AG04450 (cell line): ENCODE measurements around the gene ANO4. TPM values are rescaled to one million over a fixed set of nuclear protein-coding genes. Genes with fewer than 3 reads are reported as not detected.

Experiments
- CTCF ChIA-PET: fragments of 300-600, 350-600 bp; formaldehyde crosslinking; extraction: SDS; loops from one replicate; lab custom pipeline; 2022; ENCODE audit warnings: antibody characterized with exemption, inconsistent platforms; lab: Charles Lee
- POLR2A ChIA-PET: fragments of 350-600 bp; formaldehyde crosslinking; extraction: SDS; loops from one replicate; lab custom pipeline; 2021; ENCODE audit warnings: antibody characterized with exemption, inconsistent platforms; lab: Yijun Ruan, JAX
- DNase-seq: peaks from one replicate; pipeline ENCODE4 v3.0.0-alpha.2; 2011; ENCODE audit warnings: low read depth, low spot score
- H3K27ac ChIP-seq: one replicate; pipeline ENCODE4 v1.5.1; 2012; ENCODE audit warnings: low read depth, low read length, control low read depth
- H3K27me3 ChIP-seq: one replicate; pipeline ENCODE4 v1.6.0; 2012; ENCODE audit warnings: low read length; ENCODE audit not compliant: control insufficient read depth, insufficient read depth
- H3K4me3 ChIP-seq: 2 replicates; pipeline ENCODE4 v1.5.1; 2011; ENCODE audit warnings: mild to moderate bottlenecking, low read depth, low read length, control low read depth
- H3K9me3 ChIP-seq: 2 replicates; pipeline ENCODE4 v1.5.1; 2012; ENCODE audit warnings: low read length; ENCODE audit not compliant: control insufficient read depth, insufficient read depth
- CTCF ChIP-seq: IDR thresholded peaks from 2 replicates; pipeline ENCODE4 v1.5.1; 2011; ENCODE audit warnings: low read depth, low read length, control low read depth, inconsistent platforms
- polyA plus RNA-seq: library from polyadenylated mRNA; depleted of rRNA; stranded (reverse); fragments of >200 nt; gene quantifications from 2 replicates; pipeline ENCODE4 v1.2.3, GENCODE V29; 2011

ANO4 gene
- polyA plus RNA-seq, 1 experiment: 7.5 TPM

GRCh38 chr12:101097829-101098580 lies 303.4 kb downstream of the ANO4 start:
- TF ChIP-seq CTCF: no peak
- Histone ChIP-seq H3K27ac (no peak overlapping the region), H3K4me3 (no peak overlapping the region), H3K27me3 (no peaks in the 10 kb centered on the region), H3K9me3 (no peaks in the 10 kb centered on the region)
- CTCF ChIA-PET: no interaction called here
- POLR2A ChIA-PET: no interaction called here
- DNase-seq: no peak

GRCh38 chr12:101107032-101107763 lies 312.6 kb downstream of the ANO4 start:
- no peak for TF ChIP-seq CTCF
- POLR2A ChIA-PET: no interaction called here
- DNase-seq: no peak
- Histone ChIP-seq H3K27me3 (no peaks in the 10 kb centered on the region), H3K9me3 (no peaks in the 10 kb centered on the region), H3K27ac (no peak overlapping the region), H3K4me3 (no peak overlapping the region)
- CTCF ChIA-PET: no interaction called here

- ChIA-PET CTCF (no interaction called here), POLR2A (no interaction called here)
- no peaks in the 10 kb centered on the region for H3K27me3 ChIP-seq
- no peaks in the 10 kb centered on the region for H3K9me3 ChIP-seq
- no peak for DNase-seq
- H3K4me3 ChIP-seq: no peak overlapping the region
- no peak overlapping the region for H3K27ac ChIP-seq
- no peak for TF ChIP-seq CTCF
Observed at GRCh38 chr12:101108130-101108529, 313.6 kb downstream of the ANO4 start.

GRCh38 chr12:101110866-101111265 lies 316.3 kb downstream of the ANO4 start:
- TF ChIP-seq CTCF: no peak
- Histone ChIP-seq H3K27me3 (no peaks in the 10 kb centered on the region), H3K9me3 (no peaks in the 10 kb centered on the region), H3K27ac (no peak overlapping the region), H3K4me3 (no peak overlapping the region)
- POLR2A ChIA-PET: no interaction called here
- DNase-seq: no peak
- CTCF ChIA-PET: no interaction called here

GRCh38 chr12:101111441-101111840 lies 316.9 kb downstream of the ANO4 start:
- Histone ChIP-seq H3K27ac (no peak overlapping the region), H3K27me3 (no peaks in the 10 kb centered on the region), H3K4me3 (no peak overlapping the region), H3K9me3 (no peaks in the 10 kb centered on the region)
- ChIA-PET POLR2A (no interaction called here), CTCF (no interaction called here)
- TF ChIP-seq CTCF: no peak
- no peak for DNase-seq
